SK-N-MC (cell line): ENCODE data around the gene ASPG.

ENCODE experiments used
- EZH2 ChIP-seq: fragments of 200-600 bp; sonication (generic); IDR thresholded peaks from one replicate; pipeline ENCODE4 v1.6.1; 2017; ENCODE audit warnings: antibody characterized with exemption
- FOXP2 ChIP-seq: optimal IDR thresholded peaks from 2 replicates; pipeline ENCODE3; 2011; ENCODE audit warnings: mild to moderate bottlenecking, moderate library complexity; ENCODE audit not compliant: insufficient read depth; ENCODE audit errors: extremely low read length, control extremely low read depth
- POLR2AphosphoS5 ChIP-seq: IDR thresholded peaks from 2 replicates; pipeline ENCODE4 v1.6.1; 2012; ENCODE audit warnings: mild to moderate bottlenecking, low read depth, low read length, borderline replicate concordance

DNA sequence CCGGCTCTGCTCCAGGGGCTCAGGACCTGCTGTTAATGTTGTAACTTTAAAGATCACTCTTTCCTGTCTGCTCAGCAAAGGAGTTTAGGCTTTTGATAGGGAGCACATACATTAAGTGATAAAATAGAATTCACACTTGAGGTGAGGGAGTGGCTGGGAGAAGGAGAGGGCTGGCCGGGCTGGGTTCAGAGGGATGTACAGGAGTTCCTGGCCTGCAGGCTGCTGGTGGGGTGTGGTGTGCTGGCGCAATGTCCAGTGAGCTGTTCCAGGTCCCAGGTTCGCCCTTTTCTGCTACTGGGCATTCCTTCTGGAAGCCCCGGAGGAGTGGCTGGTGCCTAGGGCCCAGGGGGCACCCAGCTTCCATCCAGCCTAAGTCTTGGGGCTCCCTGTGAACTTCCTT lies 70.6 kb downstream of the ASPG start:
- TF ChIP-seq EZH2 (no peak), POLR2AphosphoS5 (no peak), FOXP2 (no peak)
